Measurements from ENCODE around the gene MAPKAPK3. TPM values are rescaled to one million over a fixed set of nuclear protein-coding genes. Genes with fewer than 3 reads are reported as not detected.

MAPKAPK3 gene
- total RNA-seq, 2 experiments from 2014 or later, result 176 to 195 TPM

DNA sequence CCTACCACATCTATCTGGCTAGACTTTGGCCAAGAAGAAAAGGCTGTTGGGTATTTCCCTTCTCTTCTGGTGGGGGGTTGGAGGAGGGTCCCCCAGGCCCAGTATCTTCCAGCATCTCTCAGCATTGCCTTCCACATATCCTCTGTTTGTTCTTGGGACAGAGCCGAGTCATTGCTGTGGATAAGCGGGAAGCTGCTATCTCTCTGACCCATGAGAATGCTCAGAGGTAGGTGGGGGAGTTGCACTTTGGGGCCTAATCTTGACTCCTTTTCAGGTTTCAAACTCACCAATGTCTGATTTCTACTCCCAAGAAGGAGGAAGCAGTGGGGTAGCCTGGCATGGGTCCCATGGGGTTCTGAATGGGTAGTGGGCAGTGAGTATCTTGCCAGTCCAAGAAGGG, 39.6 kb upstream of the MAPKAPK3 start:
- peaks cover 69% of the 10 kb centered on the region for H3K4me1 Mint-ChIP-seq
- ATAC-seq (ENCODE audit: low read depth) (no peak), DNase-seq (no peak)
- H3K4me3 Mint-ChIP-seq, result no peak overlapping the region
- POLR2A ChIA-PET, result interaction anchor here (1.9 to 26.1 kb wide), 3 partner anchors 9 to 31 kb away, joined by 8 to 3572 read pairs (median 958); partner anchors contain the start of genes CISH, HEMK1 and MAPKAPK3
- H3K27me3 Mint-ChIP-seq, result no peaks in the 10 kb centered on the region
- peak overlapping the region; percentile 74 for H3K27ac Mint-ChIP-seq
- H3K9me3 Mint-ChIP-seq, result no peaks in the 10 kb centered on the region
- peaks cover 48% of the 10 kb centered on the region for H3K36me3 Mint-ChIP-seq

DNA sequence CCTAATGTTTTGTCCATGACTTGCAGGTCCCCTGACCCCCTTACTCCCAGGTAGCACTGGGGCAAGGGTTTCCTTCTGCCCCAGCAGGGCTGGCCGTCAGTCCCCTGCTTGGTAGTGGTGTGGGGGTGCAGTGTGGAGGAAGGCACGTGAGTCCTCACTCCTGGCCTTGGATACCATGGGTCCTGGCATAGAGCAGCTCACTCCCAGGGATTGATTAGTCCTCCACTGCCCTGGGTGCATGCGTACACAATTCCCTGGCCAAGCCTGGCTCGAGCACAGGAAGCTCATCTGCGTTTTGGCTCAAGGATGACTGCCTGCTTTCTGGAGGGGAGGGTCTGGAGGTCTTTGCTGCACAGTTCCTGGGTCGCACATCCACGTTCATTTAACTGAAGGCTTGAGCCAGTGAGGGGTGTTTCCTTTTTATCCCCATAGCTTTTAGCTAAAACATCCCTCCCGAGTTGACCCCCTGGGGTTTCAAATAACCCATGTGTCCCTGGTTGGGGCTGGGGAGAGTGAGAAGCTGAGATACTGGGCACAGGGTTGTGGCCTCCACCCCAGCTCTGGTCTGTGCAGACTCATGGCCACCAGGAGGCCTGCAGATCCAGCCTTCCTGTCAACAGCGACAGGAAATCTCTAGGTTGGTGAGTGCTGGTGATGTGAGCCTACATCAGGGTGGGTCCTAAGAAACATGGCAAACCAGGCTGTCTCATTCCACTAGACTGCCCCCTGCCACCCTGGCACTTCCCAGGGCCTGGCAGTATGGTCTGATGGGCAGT, 36.1 kb upstream of the MAPKAPK3 start:
- Mint-ChIP-seq H3K36me3 (peaks cover 59% of the 10 kb centered on the region), H3K4me1 (peaks cover 59% of the 10 kb centered on the region), H3K4me3 (no peak overlapping the region), H3K27ac (peak overlapping the region; percentile 85), H3K9me3 (no peaks in the 10 kb centered on the region), H3K27me3 (no peaks in the 10 kb centered on the region)
- DNase-seq (no peak), ATAC-seq (ENCODE audit: low read depth) (peak; percentile 78)
- POLR2A ChIA-PET, result interaction anchor here (1.1 to 26.1 kb wide), 6 partner anchors 8 to 28 kb away, joined by 3 to 3572 read pairs (median 18); partner anchors contain the start of genes C3orf18, CISH, HEMK1 and MAPKAPK3

DNA sequence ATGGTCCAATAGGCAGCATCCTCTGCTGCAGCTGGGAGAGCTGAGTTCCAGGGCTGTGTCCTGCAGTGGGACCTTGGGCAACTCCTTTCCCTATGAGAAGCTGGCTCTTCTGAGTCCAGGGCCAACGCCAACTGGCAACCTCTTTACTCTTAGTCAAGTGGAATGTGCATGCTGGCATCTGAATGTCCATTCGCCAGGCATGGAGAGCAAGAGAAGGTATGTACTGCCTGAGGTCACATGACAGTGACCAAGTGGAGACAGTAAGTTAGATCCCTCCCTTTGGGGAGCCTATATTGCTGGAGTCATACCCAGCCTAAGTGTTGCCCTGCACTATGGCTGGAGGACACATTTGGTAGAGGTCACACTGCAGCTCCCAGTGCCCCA, 35.5 kb upstream of the MAPKAPK3 start:
- Mint-ChIP-seq H3K36me3 (peaks cover 57% of the 10 kb centered on the region), H3K27ac (peak overlapping the region; percentile 85), H3K27me3 (no peaks in the 10 kb centered on the region), H3K9me3 (no peaks in the 10 kb centered on the region), H3K4me3 (no peak overlapping the region), H3K4me1 (peaks cover 57% of the 10 kb centered on the region)
- no peak for DNase-seq
- POLR2A ChIA-PET, result interaction anchor here (1.1 to 26.1 kb wide), 6 partner anchors 8 to 27 kb away, joined by 3 to 3572 read pairs (median 18); partner anchors contain the start of genes C3orf18, CISH, HEMK1 and MAPKAPK3
- ATAC-seq (ENCODE audit: low read depth), result no peak

DNA sequence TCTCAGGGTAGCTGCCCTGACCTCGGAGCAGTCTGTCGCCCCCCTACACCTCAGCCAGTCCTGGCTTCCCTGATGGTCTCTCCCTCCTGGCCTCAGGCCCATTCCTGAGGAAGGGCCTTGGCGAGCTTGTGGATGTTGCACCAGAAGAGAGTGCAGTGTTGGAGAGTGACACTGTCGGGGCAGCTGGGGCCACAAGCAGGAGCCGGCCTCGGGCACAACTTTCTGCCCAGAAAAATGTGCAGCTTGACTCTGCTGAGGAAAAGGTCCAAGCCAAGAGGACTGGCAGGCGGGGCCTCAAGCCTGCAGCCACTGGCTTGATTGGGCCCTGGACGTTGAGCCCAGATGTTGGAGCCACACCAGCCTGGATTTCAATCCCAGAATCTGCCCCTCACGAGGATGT, 34.9 kb upstream of the MAPKAPK3 start:
- Mint-ChIP-seq H3K9me3 (no peaks in the 10 kb centered on the region), H3K27ac (peak overlapping the region; percentile 85), H3K4me1 (peaks cover 62% of the 10 kb centered on the region), H3K4me3 (no peak overlapping the region), H3K36me3 (peaks cover 59% of the 10 kb centered on the region), H3K27me3 (no peaks in the 10 kb centered on the region)
- DNase-seq (no peak), ATAC-seq (ENCODE audit: low read depth) (no peak)
- POLR2A ChIA-PET, result interaction anchor here (4.1 to 26.1 kb wide), 3 partner anchors 8 to 27 kb away, joined by 27 to 3572 read pairs (median 958); partner anchors contain the start of genes CISH and MAPKAPK3

DNA sequence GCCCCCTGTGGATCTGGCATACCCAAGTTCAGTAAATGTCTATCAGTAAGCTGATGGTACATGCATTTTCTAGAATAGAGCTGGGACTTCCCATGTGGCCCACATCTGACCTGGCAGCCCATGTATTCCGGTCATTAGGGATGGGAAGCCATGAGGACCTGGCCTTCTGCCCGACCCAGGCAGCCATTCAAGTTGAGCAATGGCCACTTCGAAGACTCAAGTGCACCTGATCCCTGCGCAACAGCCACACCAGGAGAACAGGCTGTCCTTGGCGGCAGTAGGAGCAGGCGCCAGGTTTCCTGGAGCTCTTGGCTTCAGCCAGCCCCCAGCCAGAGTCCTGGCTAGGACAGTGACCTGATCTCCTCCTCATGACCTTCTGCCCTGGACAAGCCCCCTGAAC, 33.1 kb upstream of the MAPKAPK3 start:
- ATAC-seq (ENCODE audit: low read depth) (no peak), DNase-seq (no peak)
- POLR2A ChIA-PET, result interaction anchor here (4.1 to 26.1 kb wide), 2 partner anchors 11 to 25 kb away, joined by 27 to 3572 read pairs; partner anchors contain the start of genes CISH and MAPKAPK3
- Mint-ChIP-seq H3K9me3 (no peaks in the 10 kb centered on the region), H3K4me3 (no peak overlapping the region), H3K27ac (peak overlapping the region; percentile 79), H3K27me3 (no peaks in the 10 kb centered on the region), H3K36me3 (peaks cover 49% of the 10 kb centered on the region), H3K4me1 (peaks cover 71% of the 10 kb centered on the region)

DNA sequence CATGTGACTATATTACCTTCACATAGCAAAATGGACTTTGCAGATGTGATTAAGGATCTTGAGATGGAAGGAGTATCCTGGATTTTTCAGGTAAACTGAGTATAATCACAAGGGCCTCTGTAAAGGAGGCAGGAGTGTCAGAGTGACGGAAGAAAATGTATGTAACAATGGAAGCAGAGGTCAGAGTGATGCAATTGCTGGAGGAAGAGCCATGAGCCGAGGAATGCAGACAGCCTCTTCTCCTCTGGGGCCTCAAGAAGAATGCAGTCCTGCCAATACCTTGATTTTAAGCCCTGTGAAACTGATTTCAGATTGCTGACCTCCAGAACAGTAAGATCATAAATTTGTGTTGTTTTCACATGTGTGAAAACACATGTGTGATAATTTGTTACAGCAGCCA, 32.6 kb upstream of the MAPKAPK3 start:
- ATAC-seq (ENCODE audit: low read depth) (no peak), DNase-seq (no peak)
- Mint-ChIP-seq H3K4me3 (no peak overlapping the region), H3K27me3 (no peaks in the 10 kb centered on the region), H3K36me3 (peaks cover 44% of the 10 kb centered on the region), H3K9me3 (no peaks in the 10 kb centered on the region), H3K27ac (peak overlapping the region; percentile 79), H3K4me1 (peaks cover 70% of the 10 kb centered on the region)
- POLR2A ChIA-PET, result interaction anchor here (4.1 to 26.1 kb wide), 2 partner anchors 11 to 24 kb away, joined by 27 to 3572 read pairs; partner anchors contain the start of genes CISH and MAPKAPK3

DNA sequence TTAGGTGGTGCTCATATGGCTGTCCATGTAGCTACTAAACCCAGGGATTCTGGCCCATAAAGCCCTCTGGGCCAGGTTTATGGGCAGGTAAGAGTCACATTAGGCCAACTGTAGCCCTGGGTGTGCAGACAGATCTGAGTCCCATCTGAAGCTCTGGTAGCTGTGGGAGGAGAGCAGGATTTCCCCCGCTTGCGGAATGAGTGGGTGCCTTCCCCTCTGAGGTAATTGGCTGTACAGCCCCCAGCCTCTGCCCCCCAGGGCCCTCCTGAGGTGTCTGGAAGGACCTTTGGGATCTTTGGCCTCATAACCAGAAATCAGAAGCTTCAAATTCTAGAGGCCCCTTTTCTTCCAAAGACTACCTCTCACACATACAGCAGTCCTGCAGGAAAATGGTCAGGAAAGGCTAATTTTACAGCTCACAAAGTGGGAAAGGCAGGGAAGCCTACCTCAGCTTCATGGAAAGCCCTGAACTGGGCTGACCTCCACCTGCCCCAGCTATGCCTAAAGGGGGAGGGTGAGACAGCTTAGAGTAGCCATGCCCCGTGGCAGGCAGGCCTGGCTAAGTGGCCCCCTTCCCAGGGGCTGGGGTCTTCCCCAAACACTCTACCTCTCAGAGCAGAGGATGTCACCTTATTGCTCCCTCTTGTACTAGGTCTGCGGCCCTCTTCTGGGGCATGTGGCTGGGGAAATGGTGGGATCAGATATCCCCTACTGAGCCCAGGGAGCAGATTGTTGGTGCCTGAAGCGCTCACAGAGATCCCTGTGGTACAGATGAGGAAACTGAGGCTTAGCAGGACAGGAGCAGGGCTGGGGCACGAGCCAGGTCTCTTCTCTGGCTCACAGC, 30.8 kb upstream of the MAPKAPK3 start:
- ATAC-seq (ENCODE audit: low read depth) (no peak), DNase-seq (no peak)
- Mint-ChIP-seq H3K4me1 (peaks cover 75% of the 10 kb centered on the region), H3K36me3 (peaks cover 40% of the 10 kb centered on the region), H3K27ac (peak overlapping the region; percentile 94), H3K27me3 (no peaks in the 10 kb centered on the region), H3K4me3 (no peak overlapping the region), H3K9me3 (no peaks in the 10 kb centered on the region)
- POLR2A ChIA-PET, result interaction anchor here (1.3 to 11.1 kb wide), 3 partner anchors 12 to 245 kb away, joined by 5 to 1438 read pairs (median 958); partner anchors contain the start of genes C3orf18, CISH, HEMK1 and MAPKAPK3

DNA sequence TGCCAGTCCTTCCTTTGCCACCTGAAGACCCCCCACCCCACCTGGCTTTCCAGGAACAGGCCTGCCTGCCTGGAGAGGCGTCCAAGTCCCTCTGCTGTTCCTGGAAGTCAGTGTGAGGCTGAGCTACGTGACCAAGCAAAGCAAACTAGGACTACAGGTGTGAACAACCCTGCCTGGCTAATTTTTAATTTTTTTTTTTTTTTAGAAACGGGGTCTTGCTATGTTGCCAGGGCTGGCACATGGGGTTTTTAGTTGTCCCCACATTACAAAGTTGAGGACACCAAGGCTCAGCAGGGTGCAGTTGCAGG, 30.2 kb upstream of the MAPKAPK3 start:
- no peak overlapping the region for H3K4me3 Mint-ChIP-seq

DNA sequence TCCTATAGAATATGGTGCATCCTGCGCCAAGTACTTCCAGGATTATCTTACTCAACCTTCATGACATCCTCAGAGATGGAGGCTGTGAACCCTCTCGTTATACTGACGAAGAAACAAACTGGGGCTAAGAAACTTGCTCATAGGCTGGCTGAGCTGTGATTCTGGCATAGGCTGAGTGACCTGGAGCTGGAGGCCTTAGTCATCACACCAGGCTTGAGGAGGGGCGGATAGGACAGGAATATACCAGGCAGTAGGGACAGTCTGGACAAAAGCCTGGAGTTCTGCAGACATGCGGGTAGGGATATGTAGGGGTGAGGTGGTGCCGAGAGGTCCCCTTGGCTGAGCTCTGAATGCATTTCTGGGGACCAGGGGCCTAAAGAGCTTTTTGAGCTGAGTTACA, 29.6 kb upstream of the MAPKAPK3 start:
- POLR2A ChIA-PET, result interaction anchor here (0.7 to 11.1 kb wide), 3 partner anchors 13 to 238 kb away, joined by 4 to 1438 read pairs (median 958); partner anchors contain the start of genes C3orf18, CISH, HEMK1 and MAPKAPK3
- DNase-seq (no peak), ATAC-seq (ENCODE audit: low read depth) (no peak)
- Mint-ChIP-seq H3K27me3 (no peaks in the 10 kb centered on the region), H3K4me1 (peaks cover 79% of the 10 kb centered on the region), H3K9me3 (no peaks in the 10 kb centered on the region), H3K4me3 (peak overlapping the region; percentile 20), H3K27ac (peak overlapping the region; percentile 94), H3K36me3 (peaks cover 31% of the 10 kb centered on the region)

More for the DNA sequence above, 30.2 kb upstream of the MAPKAPK3 start:
- H3K4me1 Mint-ChIP-seq, result peaks cover 77% of the 10 kb centered on the region
- ATAC-seq (ENCODE audit: low read depth), result no peak
- H3K27ac Mint-ChIP-seq, result peak overlapping the region; percentile 94
- no peaks in the 10 kb centered on the region for H3K9me3 Mint-ChIP-seq
- H3K36me3 Mint-ChIP-seq, result peaks cover 34% of the 10 kb centered on the region
- H3K27me3 Mint-ChIP-seq, result no peaks in the 10 kb centered on the region
- POLR2A ChIA-PET, result interaction anchor here (0.7 to 11.1 kb wide), 4 partner anchors 13 to 246 kb away, joined by 4 to 1438 read pairs (median 482); partner anchors contain the start of genes C3orf18, CISH, HEMK1 and MAPKAPK3
- no peak for DNase-seq

DNA sequence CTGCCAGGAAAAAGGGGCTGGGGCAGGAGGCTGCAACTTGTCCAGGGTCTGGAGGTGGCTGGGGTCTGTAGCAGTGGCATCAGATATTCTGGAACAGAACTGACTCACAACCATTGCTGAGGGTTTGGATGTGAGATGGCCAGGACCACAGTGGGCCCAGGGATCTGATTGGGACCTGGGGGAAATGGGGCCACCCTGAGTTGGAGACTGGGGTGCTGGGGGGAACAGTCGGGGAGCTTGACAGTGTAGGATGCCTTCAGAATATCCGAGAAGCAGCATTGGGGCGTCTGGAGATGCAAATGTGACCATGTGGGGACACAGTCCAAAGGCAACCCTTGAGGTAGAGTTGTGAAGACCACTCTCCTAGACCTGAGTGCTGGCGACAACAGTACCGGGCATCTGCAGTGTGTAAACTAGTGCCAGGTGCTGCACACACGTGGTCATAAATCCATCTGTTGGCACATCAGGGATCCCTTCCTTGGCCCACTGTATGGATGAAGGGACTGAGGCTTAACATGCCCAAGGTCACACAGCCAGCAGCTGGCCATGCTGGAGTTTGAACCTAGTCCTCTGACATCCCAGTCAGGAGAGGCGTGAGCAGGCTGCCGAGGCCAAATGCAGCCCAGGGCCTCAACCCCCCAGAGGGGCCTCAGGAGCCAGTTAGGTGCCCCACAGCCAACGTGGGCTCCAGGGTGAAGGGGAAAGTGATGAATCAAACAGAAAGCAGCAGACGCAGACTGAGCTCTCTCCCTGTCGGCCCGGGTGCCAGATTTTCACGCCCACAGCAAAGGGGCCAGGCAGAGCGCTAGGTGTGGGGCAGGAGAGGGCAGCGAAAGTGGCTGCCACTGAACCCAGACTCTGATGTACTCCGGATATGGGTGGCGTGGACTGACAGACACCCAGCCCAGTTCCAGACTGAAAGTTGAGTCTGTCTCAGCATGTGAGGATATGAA, 28.9 kb upstream of the MAPKAPK3 start:
- Mint-ChIP-seq H3K36me3 (peaks cover 27% of the 10 kb centered on the region), H3K4me1 (peaks cover 81% of the 10 kb centered on the region)

DNA sequence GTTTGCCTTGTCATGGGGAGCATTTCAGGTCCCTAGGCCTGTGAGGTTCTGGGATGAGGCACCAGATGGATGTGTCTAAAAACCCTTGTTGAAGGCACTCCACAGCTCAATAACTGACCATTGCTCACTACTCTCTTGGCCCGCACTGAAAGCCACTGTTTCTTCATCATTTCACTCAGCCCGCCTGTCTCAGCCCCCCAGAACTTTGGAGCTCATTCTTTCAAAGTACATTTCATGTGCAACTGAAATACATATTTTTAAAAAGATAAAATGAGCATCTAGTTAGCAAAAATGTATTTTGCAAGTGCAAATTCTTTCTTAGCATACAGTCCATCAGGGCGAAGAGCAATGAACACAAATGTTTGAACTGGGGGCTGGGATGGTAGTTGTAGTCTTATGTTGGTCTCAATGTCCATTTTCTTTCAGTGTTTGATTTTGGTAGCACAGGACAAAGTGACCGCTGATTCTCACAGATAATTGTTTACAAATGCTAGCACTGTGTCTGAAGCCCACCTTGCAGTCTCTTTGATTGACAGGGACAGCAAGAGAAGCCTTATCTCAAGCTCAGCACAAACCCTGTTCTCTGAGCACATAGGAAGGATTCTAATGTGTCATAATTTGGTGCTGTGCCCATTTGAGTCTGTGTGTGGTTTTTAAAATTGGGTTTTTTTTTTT, 28.1 kb upstream of the MAPKAPK3 start:
- POLR2A ChIA-PET, result interaction anchor here (1.0 to 11.1 kb wide), 3 partner anchors 15 to 296 kb away, joined by 3 to 1438 read pairs (median 958); partner anchors contain the start of genes C3orf18, CISH, HEMK1 and MAPKAPK3
- no peak for ATAC-seq (ENCODE audit: low read depth)

More for the DNA sequence above, 28.9 kb upstream of the MAPKAPK3 start:
- Mint-ChIP-seq H3K27me3 (no peaks in the 10 kb centered on the region), H3K4me3 (peak overlapping the region; percentile 51), H3K27ac (peak overlapping the region; percentile 94), H3K9me3 (no peaks in the 10 kb centered on the region)
- DNase-seq (peak; percentile 69), ATAC-seq (ENCODE audit: low read depth) (peak; percentile 30)
- POLR2A ChIA-PET, result interaction anchor here (1.0 to 11.1 kb wide), 3 partner anchors 14 to 295 kb away, joined by 3 to 1438 read pairs (median 958); partner anchors contain the start of genes C3orf18, CISH, HEMK1 and MAPKAPK3

More for the DNA sequence above, 28.1 kb upstream of the MAPKAPK3 start:
- Mint-ChIP-seq H3K27ac (peak overlapping the region; percentile 94), H3K27me3 (no peaks in the 10 kb centered on the region), H3K9me3 (no peaks in the 10 kb centered on the region), H3K4me3 (peak overlapping the region; percentile 51), H3K36me3 (peaks cover 20% of the 10 kb centered on the region), H3K4me1 (peaks cover 82% of the 10 kb centered on the region)
- DNase-seq, result no peak

All from activated naive CD8-positive, alpha-beta T cell treated with anti-CD3 and anti-CD28 coated beads, Interleukin-2, amount 10 ng/mL, durations not matched to agents 7 days and 5 days (primary cell).